HL-60 (cell line): Measurements from ENCODE around the gene ANKRD61.
"Not testable (repeated sequence)": the region's sequence is repeated elsewhere in the genome, so short reads cannot be mapped to it uniquely, and the experiment has no call there.

Experiments
- DNase-seq, 2 experiments: peaks; one replicate each; pipeline ENCODE4 v3.0.0-alpha.2; 2010 to 2020; ENCODE audit warnings: low read depth in 1 of 2, low spot score in 1 of 2
- H3K27ac ChIP-seq: fragments of 250-450 bp; sonication (Bioruptor Pico); replicated peaks from 2 replicates; pipeline ENCODE4 v1.5.1; 2020; ENCODE audit warnings: mild to moderate bottlenecking, moderate library complexity
- H3K27me3 ChIP-seq: fragments of 250-450 bp; sonication (Bioruptor Pico); 2 replicates; pipeline ENCODE4 v1.5.1; 2021; ENCODE audit warnings: mild to moderate bottlenecking, moderate library complexity; ENCODE audit not compliant: insufficient read depth, poor library complexity, severe bottlenecking
- H3K4me3 ChIP-seq: replicated peaks from 2 replicates; pipeline ENCODE4 v1.5.1; 2011; ENCODE audit warnings: mild to moderate bottlenecking, control low read depth, low read length; ENCODE audit not compliant: insufficient read depth
- CTCF ChIP-seq: IDR thresholded peaks from one replicate; pipeline ENCODE4 v1.5.1; 2011; ENCODE audit warnings: low read length, control low read depth, inconsistent platforms; ENCODE audit not compliant: insufficient read depth
- GABPA ChIP-seq: IDR thresholded peaks from 2 replicates; pipeline ENCODE4 v1.6.1; 2012; ENCODE audit warnings: low read depth
- POLR2AphosphoS5 ChIP-seq: IDR thresholded peaks from 2 replicates; pipeline ENCODE4 v1.6.1; 2012; ENCODE audit warnings: low read depth
- REST ChIP-seq: IDR thresholded peaks from 2 replicates; pipeline ENCODE4 v1.6.1; 2012; ENCODE audit warnings: low read depth; ENCODE audit not compliant: insufficient replicate concordance
- SPI1 ChIP-seq: IDR thresholded peaks from 2 replicates; pipeline ENCODE4 v1.6.1; 2012; ENCODE audit warnings: low read depth, mild to moderate bottlenecking, borderline replicate concordance

Gene ANKRD61

GRCh38 chr7:6035165-6035564 is 4.0 kb downstream of the ANKRD61 start:
- no peak for DNase-seq
- TF ChIP-seq SPI1, result no peak
- TF ChIP-seq CTCF, result no peak
- TF ChIP-seq POLR2AphosphoS5, result no peak
- TF ChIP-seq REST, result no peak
- TF ChIP-seq GABPA, result no peak
- H3K27ac ChIP-seq, result no peak overlapping the region
- H3K4me3 ChIP-seq, result no peak overlapping the region
- no peaks in the 10 kb centered on the region for H3K27me3 ChIP-seq

GRCh38 chr7:6035686-6036085 is 4.5 kb downstream of the ANKRD61 start:
- H3K27me3 ChIP-seq, result no peaks in the 10 kb centered on the region
- TF ChIP-seq GABPA, result no peak
- TF ChIP-seq REST, result no peak
- TF ChIP-seq CTCF, result no peak
- TF ChIP-seq SPI1, result no peak
- no peak for TF ChIP-seq POLR2AphosphoS5
- DNase-seq, result no peak
- H3K27ac ChIP-seq, result no peak overlapping the region
- no peak overlapping the region for H3K4me3 ChIP-seq

DNA sequence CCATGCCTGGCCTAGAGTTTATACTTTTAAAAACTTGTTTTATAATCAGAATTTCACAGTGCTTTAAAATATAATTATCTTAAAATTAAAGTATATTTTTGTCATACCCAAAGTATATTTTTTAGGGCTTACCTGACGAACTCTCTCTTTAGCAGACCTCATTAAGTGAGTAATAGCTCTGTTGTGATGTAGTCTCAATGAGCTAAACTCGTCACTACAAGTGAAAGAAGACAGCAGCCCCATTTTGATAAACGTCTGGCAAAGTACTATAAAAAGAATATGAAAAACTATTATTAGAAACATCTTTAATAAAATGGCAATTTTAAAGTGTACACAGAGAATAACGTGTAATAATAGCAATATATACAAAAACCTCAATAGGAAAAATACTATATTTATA is 18.6 kb downstream of the ANKRD61 start:
- no peak for TF ChIP-seq SPI1
- no peak for TF ChIP-seq CTCF
- TF ChIP-seq GABPA, result no peak
- no peak for TF ChIP-seq REST
- no peak for TF ChIP-seq POLR2AphosphoS5
- Histone ChIP-seq H3K27me3 (no peaks in the 10 kb centered on the region), H3K27ac (no peak overlapping the region), H3K4me3 (no peak overlapping the region)
- no peak for DNase-seq

DNA sequence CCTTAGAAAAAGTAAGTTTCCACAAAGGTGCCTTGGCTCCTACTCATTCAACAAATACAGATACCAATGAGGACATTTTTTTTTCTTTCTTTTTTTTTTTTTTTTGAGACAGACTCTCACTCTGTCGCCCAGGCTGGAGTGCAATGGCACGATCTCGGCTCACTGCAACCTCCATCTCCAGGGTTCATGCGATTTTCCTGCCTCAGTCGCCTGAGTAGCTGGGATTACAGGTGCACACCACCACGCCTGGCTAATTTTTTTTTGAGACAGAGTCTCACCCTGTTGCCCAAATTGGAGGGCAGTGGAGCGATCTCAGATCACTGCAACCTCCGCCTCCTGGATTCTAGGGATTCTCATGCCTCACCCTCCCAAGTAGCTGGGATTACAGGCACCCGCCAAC is 20.0 kb downstream of the ANKRD61 start:
- not testable (repeated sequence) for DNase-seq, H3K27me3 ChIP-seq, H3K27ac ChIP-seq, H3K4me3 ChIP-seq
